Liver (tissue), 9 donors: ENCODE data around the gene NLRP2B. TPM values are rescaled to one million over a fixed set of nuclear protein-coding genes. Genes with fewer than 3 reads are reported as not detected.

Experiments
- DNase-seq: peaks from one replicate; pipeline ENCODE4 v3.0.0-alpha.2; 2017; ENCODE audit warnings: low spot score
- H3K27ac ChIP-seq, 2 donors: one replicate each; pipeline ENCODE4 v1.7.0; 2013; ENCODE audit warnings: inconsistent platforms in 2 of 2, low read length in 2 of 2, control low read depth in 1 of 2, low read depth in 1 of 2, mild to moderate bottlenecking in 1 of 2
- H3K27me3 ChIP-seq, 4 donors: one replicate each; pipeline versions ENCODE4 v1.6.1 to v1.7.0; 2013; ENCODE audit warnings: low read length in 3 of 4, inconsistent platforms in 1 of 4, mild to moderate bottlenecking in 1 of 4, moderate library complexity in 1 of 4; ENCODE audit not compliant: control insufficient read depth in 4 of 4, insufficient read depth in 4 of 4
- H3K36me3 ChIP-seq, 4 donors: one replicate each; pipeline versions ENCODE4 v1.6.1 to v1.7.0; 2013; ENCODE audit warnings: low read length in 3 of 4, mild to moderate bottlenecking in 3 of 4, low read depth in 1 of 4, moderate library complexity in 1 of 4; ENCODE audit not compliant: control insufficient read depth in 4 of 4, insufficient read depth in 3 of 4
- H3K4me1 ChIP-seq, 4 donors: one replicate each; pipeline versions ENCODE4 v1.6.1 to v1.7.0; 2013; ENCODE audit warnings: low read length in 3 of 4, mild to moderate bottlenecking in 3 of 4, moderate library complexity in 1 of 4; ENCODE audit not compliant: control insufficient read depth in 4 of 4, insufficient read depth in 4 of 4
- H3K4me3 ChIP-seq, 3 donors: one replicate each; pipeline versions ENCODE4 v1.6.1 to v1.7.0; 2013; ENCODE audit warnings: low read length in 3 of 3, control low read depth in 1 of 3, low read depth in 1 of 3, mild to moderate bottlenecking in 1 of 3
- H3K9ac ChIP-seq, 2 donors: one replicate each; pipeline ENCODE4 v1.7.0; 2013; ENCODE audit warnings: low read length in 2 of 2, mild to moderate bottlenecking in 2 of 2, moderate library complexity in 2 of 2, control low read depth in 1 of 2, low read depth in 1 of 2
- H3K9me3 ChIP-seq, 4 donors: one replicate each; pipeline versions ENCODE4 v1.6.1 to v1.7.0; 2013; ENCODE audit warnings: low read length in 3 of 4; ENCODE audit not compliant: control insufficient read depth in 4 of 4
- CTCF ChIP-seq: fragments of 150-350 bp; IDR thresholded peaks from 2 replicates; pipeline ENCODE4 v1.5.1; 2017; ENCODE audit warnings: improper control_type of control experiment, low read depth, low read length; ENCODE audit not compliant: missing input control
- FOXA1 ChIP-seq: IDR thresholded peaks from 2 replicates; pipeline ENCODE4 v1.6.1; 2016; ENCODE audit warnings: antibody characterized with exemption
- FOXA2 ChIP-seq: IDR thresholded peaks from 2 replicates; pipeline ENCODE4 v1.6.1; 2016; ENCODE audit warnings: antibody characterized with exemption
- GABPA ChIP-seq, 2 donors: IDR thresholded peaks in 1 of 2; conservative IDR thresholded peaks in 1 of 2; 2 replicates each; pipeline ENCODE4 v1.6.1; 2016; ENCODE audit warnings: antibody characterized with exemption in 2 of 2, mild to moderate bottlenecking in 1 of 2, moderate library complexity in 1 of 2
- HNF4A ChIP-seq, 2 donors: conservative IDR thresholded peaks; 2 replicates each; pipeline ENCODE4 v1.6.1; 2016; ENCODE audit warnings: antibody characterized with exemption in 2 of 2, mild to moderate bottlenecking in 2 of 2
- HNF4G ChIP-seq: IDR thresholded peaks from 2 replicates; pipeline ENCODE4 v1.6.1; 2016; ENCODE audit warnings: antibody characterized with exemption
- JUND ChIP-seq, 2 donors: IDR thresholded peaks; 2 replicates each; pipeline ENCODE4 v1.6.1; 2016; ENCODE audit warnings: antibody characterized with exemption in 2 of 2
- MAX ChIP-seq: IDR thresholded peaks from 2 replicates; pipeline ENCODE4 v1.6.1; 2016; ENCODE audit warnings: antibody characterized with exemption
- NR2F2 ChIP-seq: IDR thresholded peaks from 2 replicates; pipeline ENCODE4 v1.6.1; 2016; ENCODE audit warnings: antibody characterized with exemption
- RAD21 ChIP-seq, 2 donors: IDR thresholded peaks; 2 replicates each; pipeline ENCODE4 v1.6.1; 2016; ENCODE audit warnings: antibody characterized with exemption in 2 of 2, mild to moderate bottlenecking in 2 of 2
- REST ChIP-seq: IDR thresholded peaks from 2 replicates; pipeline ENCODE4 v1.6.1; 2016; ENCODE audit warnings: antibody characterized with exemption, mild to moderate bottlenecking
- RXRA ChIP-seq, 2 donors: IDR thresholded peaks; 2 replicates each; pipeline ENCODE4 v1.6.1; 2017 to 2018; ENCODE audit warnings: antibody characterized with exemption in 2 of 2, mild to moderate bottlenecking in 1 of 2
- WGBS: extraction: QIAGEN DNeasy Blood & Tissue Kit; methylation state at CpG from one replicate; pipeline ENCODE4 v1.1.7; 2013; 5-methylcytosine and 5-hydroxymethylcytosine counted together
- polyA plus RNA-seq, 2 donors: library from polyadenylated mRNA; stranded (reverse) in 1 of 2; unstranded in 1 of 2; fragments of 200-250 nt in 1 of 2; fragments of >200 nt in 1 of 2; fragmentation: Nextera tagmentation in 1 of 2; extraction: Ambion mirVana in 1 of 2; gene quantifications; one replicate each; pipeline versions ENCODE4 v1.2.1 to v1.2.3, GENCODE V29; 2013 to 2015
- total RNA-seq, 2 donors: library from RNA; depleted of rRNA; stranded (reverse); fragments of >200 nt; gene quantifications; one replicate each; pipeline ENCODE4 v1.2.3, GENCODE V29; 2014
- donor health status: healthy.
- donor health status: healthy.
- donor health status: healthy.
- donor health status: healthy.
- donor health status: healthy.

The NLRP2B gene
- total and polyA plus RNA-seq, 4 donors = 0.19 TPM; not detected in 3

GRCh38 chrX:57647020-57647419 is 33.0 kb downstream of the NLRP2B start (continued):
- no peak for TF ChIP-seq REST

GRCh38 chrX:57643698-57644097 is 36.4 kb downstream of the NLRP2B start:
- Histone ChIP-seq H3K9me3 (no peaks in the 10 kb centered on the region), H3K27ac (no peak overlapping the region), H3K36me3 (no peaks in the 10 kb centered on the region), H3K27me3 (no peaks in the 10 kb centered on the region), H3K4me3 (no peak overlapping the region), H3K9ac (no peak overlapping the region), H3K4me1 (peaks cover 4 to 15% (median 8%) of the 10 kb centered on the region in 4 donors)
- TF ChIP-seq GABPA (IDR thresholded peaks at IDR 0.05 in 1 of 2, conservative IDR thresholded peaks at IDR 0.05 in 1 of 2) = no peak
- peak; percentile 51 to 69 for TF ChIP-seq HNF4A (conservative IDR thresholded peaks at IDR 0.05)
- no peak for TF ChIP-seq CTCF
- TF ChIP-seq FOXA1 = peak; percentile 61
- TF ChIP-seq MAX = no peak
- TF ChIP-seq JUND (IDR thresholded peaks at IDR 0.05) = peak in 1 of 2 donors; percentile 47
- TF ChIP-seq FOXA2 = peak; percentile 89
- TF ChIP-seq RXRA (IDR thresholded peaks at IDR 0.05) = peak in 1 of 2 donors; percentile 42
- no peak for TF ChIP-seq HNF4G
- WGBS = 32% methylated on average over 1 of the region's 1 CpG
- DNase-seq = no peak

GRCh38 chrX:57641338-57641737 is 38.7 kb downstream of the NLRP2B start:
- Histone ChIP-seq H3K36me3 (no peaks in the 10 kb centered on the region), H3K9ac (no peak overlapping the region), H3K27ac (peak overlapping the region; percentile 46 to 70), H3K27me3 (no peaks in the 10 kb centered on the region), H3K4me3 (no peak overlapping the region), H3K4me1 (peaks cover 4 to 15% (median 8%) of the 10 kb centered on the region in 4 donors), H3K9me3 (peaks cover 0 to 2% (median under 1%) of the 10 kb centered on the region in 4 donors)
- no peak for DNase-seq
- 31% methylated on average over 2 of the region's 2 CpGs for WGBS
- TF ChIP-seq HNF4G (no peak), CTCF (no peak), RAD21 (IDR thresholded peaks at IDR 0.05) (no peak), JUND (IDR thresholded peaks at IDR 0.05) (no peak), NR2F2 (no peak)
